RWPE1 (cell line): ENCODE measurements around the gene TPSAB1.
"Not testable (repeated sequence)": the region's sequence is repeated elsewhere in the genome, so short reads cannot be mapped to it uniquely, and the experiment has no call there.

Experiments
- CTCF ChIA-PET: fragments of 350-600 bp; sonication (Branson Sonifier 250); formaldehyde crosslinking; extraction: SDS; loops from one replicate; lab custom pipeline; 2021; lab: Yijun Ruan, JAX
- POLR2A ChIA-PET: fragments of 400-600 bp; formaldehyde crosslinking; extraction: SDS; loops from one replicate; lab custom pipeline; 2020; ENCODE audit warnings: antibody characterized with exemption; ENCODE audit not compliant: low non-redundant PET; lab: Yijun Ruan, JAX
- DNase-seq: peaks from one replicate; pipeline ENCODE4 v3.0.0; 2012; ENCODE audit warnings: low spot score
- H3K27ac ChIP-seq: fragments of 450-650 bp; 2 replicates; pipeline ENCODE4 v1.5.1; 2017
- CTCF ChIP-seq: fragments of 450-650 bp; conservative IDR thresholded peaks from 2 replicates; pipeline ENCODE4 v1.5.1; 2017; ENCODE audit warnings: low read depth, mild to moderate bottlenecking

Gene TPSAB1

DNA sequence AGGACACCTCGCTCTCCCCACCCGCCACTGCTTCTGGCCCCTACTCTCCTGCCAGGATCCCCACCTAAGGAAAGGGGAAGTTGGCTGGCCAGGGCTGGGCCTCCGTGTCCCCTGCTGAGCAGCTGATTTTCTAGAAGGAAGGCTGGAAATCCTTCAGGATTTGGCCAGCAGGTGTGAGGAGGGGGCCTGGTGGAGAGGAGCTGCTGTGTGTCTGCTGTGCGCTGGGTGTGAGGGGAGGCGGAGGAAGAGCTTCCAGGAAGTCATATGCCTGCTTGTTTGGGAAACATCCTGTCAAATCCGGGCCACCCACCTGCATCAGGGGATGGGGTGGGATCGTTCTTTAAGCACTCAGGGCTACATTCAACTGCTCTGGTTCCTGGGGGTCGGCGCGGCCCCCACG lies 44.0 kb upstream of the TPSAB1 start:
- CTCF ChIA-PET, result interaction anchor here (0.6 kb wide), 1 partner anchor 10 kb away, joined by 3 read pairs; no protein-coding TSS in a partner anchor
- POLR2A ChIA-PET, result no interaction called here
- TF ChIP-seq CTCF, result no peak
- no peak overlapping the region for H3K27ac ChIP-seq
- no peak for DNase-seq

- CTCF ChIA-PET, result no interaction called here
- DNase-seq, result no peak
- TF ChIP-seq CTCF, result no peak
- H3K27ac ChIP-seq, result no peak overlapping the region
- POLR2A ChIA-PET, result no interaction called here
These were observed 43.2 kb upstream of the TPSAB1 start for GRCh38 chr16:1197237-1197866.

DNA sequence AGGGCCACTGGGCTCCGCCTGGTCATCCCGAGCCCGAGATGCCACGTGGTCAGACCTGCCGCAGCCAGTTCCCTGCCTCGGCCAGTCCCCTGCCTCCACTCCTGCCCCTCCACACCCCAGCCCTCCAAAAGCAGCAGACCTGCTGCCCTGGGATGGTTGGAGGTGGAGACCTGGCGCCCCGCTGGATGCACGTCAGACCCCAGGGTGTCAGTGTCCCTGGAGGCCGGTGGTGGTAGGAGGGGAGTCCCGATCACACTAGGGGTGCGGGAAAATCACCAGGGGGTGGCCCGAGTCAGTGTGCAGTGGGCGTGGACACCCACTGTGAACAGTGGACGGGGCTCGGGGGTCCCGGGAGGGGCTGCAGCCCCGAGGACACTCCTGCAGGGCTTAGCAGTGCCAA lies 42.3 kb upstream of the TPSAB1 start:
- no peak for DNase-seq
- ChIA-PET CTCF (no interaction called here), POLR2A (no interaction called here)
- TF ChIP-seq CTCF, result no peak
- no peak overlapping the region for H3K27ac ChIP-seq

GRCh38 chr16:1198671-1199346 lies 41.7 kb upstream of the TPSAB1 start:
- H3K27ac ChIP-seq, POLR2A ChIA-PET, DNase-seq, CTCF ChIA-PET: not testable (repeated sequence)

- CTCF ChIA-PET, result no interaction called here
- no peak overlapping the region for H3K27ac ChIP-seq
- TF ChIP-seq CTCF, result no peak
- POLR2A ChIA-PET, result no interaction called here
- no peak for DNase-seq
These were observed 41.0 kb upstream of the TPSAB1 start for GRCh38 chr16:1199347-1200013.

DNA sequence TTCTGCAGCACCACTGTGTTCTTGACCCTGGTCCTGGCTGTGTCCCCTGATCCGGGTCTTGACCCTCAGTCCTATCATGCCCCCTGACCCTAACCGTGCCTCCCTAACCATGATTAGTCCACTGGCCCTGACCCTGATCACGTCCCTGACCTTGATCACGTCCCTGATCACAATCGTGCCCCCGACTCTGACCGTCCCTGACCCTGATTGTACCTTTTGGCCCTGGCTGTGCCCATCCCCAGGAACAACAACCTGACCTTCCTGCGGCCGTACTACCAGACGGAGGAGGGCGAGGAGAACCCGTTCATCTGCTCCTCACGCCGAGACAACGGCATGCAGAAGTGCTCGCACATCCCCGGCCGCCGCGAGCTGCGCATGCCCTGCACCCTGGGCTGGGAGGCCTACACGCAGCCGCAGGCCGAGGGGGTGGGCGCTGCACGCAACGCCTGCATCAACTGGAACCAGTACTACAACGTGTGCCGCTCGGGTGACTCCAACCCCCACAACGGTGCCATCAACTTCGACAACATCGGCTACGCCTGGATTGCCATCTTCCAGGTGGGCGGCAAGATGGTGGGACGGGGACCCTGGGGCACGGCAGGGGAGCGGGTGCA lies 40.4 kb upstream of the TPSAB1 start:
- H3K27ac ChIP-seq, result no peak overlapping the region
- POLR2A ChIA-PET, result no interaction called here
- TF ChIP-seq CTCF, result no peak
- no peak for DNase-seq
- CTCF ChIA-PET, result no interaction called here
